Measurements from ENCODE around the gene CDH4. TPM values are rescaled to one million over a fixed set of nuclear protein-coding genes. Genes with fewer than 3 reads are reported as not detected.

The CDH4 gene
- total and polyA plus RNA-seq, 11 donors, result 0.04 to 0.54 (median 0.08) TPM; not detected in 1

GRCh38 chr20:61360940-61361339 lies 108.9 kb downstream of the CDH4 start:
- Histone ChIP-seq H3K9me3 (no peaks in the 10 kb centered on the region), H3K4me1 (no peaks in the 10 kb centered on the region), H3K27ac (no peak overlapping the region), H3K27me3 (peaks cover 0 to 25% (median 0%) of the 10 kb centered on the region in 9 donors), H3K4me3 (no peak overlapping the region), H3K36me3 (no peaks in the 10 kb centered on the region)
- WGBS, 4 donors, result 63 to 80% (median 74%) methylated on average over 8 of the region's 8 CpGs
- ATAC-seq (no peak), DNase-seq (no peak)
- TF ChIP-seq POLR2A (IDR thresholded peaks at IDR 0.05) (no peak), CTCF (IDR thresholded peaks at IDR 0.05) (no peak)
- intact Hi-C loops (cut with DNase I), result no loop called here

- intact Hi-C loops (cut with DNase I), result no loop called here
- no peak overlapping the region for H3K4me3 ChIP-seq
- TF ChIP-seq CTCF (IDR thresholded peaks at IDR 0.05) (no peak), POLR2A (IDR thresholded peaks at IDR 0.05) (no peak)
- H3K9me3 ChIP-seq, result no peaks in the 10 kb centered on the region
- no peaks in the 10 kb centered on the region for H3K36me3 ChIP-seq
- 91 to 97% (median 93%) methylated on average over 7 to 14 of the region's 14 CpGs for WGBS, 4 donors
- ATAC-seq (no peak), DNase-seq (no peak)
- no peak overlapping the region for H3K27ac ChIP-seq
- peaks cover 0 to 25% (median 0%) of the 10 kb centered on the region in 9 donors for H3K27me3 ChIP-seq
- H3K4me1 ChIP-seq, result no peaks in the 10 kb centered on the region
Measured at GRCh38 chr20:61361501-61361900, 109.4 kb downstream of the CDH4 start.

GRCh38 chr20:61364147-61364546 lies 112.1 kb downstream of the CDH4 start:
- Histone ChIP-seq H3K36me3 (no peaks in the 10 kb centered on the region), H3K27me3 (peaks cover 0 to 12% (median 0%) of the 10 kb centered on the region in 9 donors), H3K27ac (no peak overlapping the region), H3K9me3 (no peaks in the 10 kb centered on the region), H3K4me3 (no peak overlapping the region), H3K4me1 (no peaks in the 10 kb centered on the region)
- no peak for DNase-seq
- 71 to 77% (median 73%) methylated on average over 4 to 5 of the region's 5 CpGs for WGBS, 4 donors
- no peak for ATAC-seq
- intact Hi-C loops (cut with DNase I), result no loop called here
- TF ChIP-seq POLR2A (IDR thresholded peaks at IDR 0.05) (no peak), CTCF (IDR thresholded peaks at IDR 0.05) (no peak)

GRCh38 chr20:61366914-61367313 lies 114.9 kb downstream of the CDH4 start:
- H3K27me3 ChIP-seq, result peaks cover 0 to 5% (median 0%) of the 10 kb centered on the region in 9 donors
- no peak overlapping the region for H3K4me3 ChIP-seq
- H3K27ac ChIP-seq, result no peak overlapping the region
- H3K36me3 ChIP-seq, result no peaks in the 10 kb centered on the region
- DNase-seq (no peak), ATAC-seq (no peak)
- TF ChIP-seq POLR2A (IDR thresholded peaks at IDR 0.05) (no peak), CTCF (IDR thresholded peaks at IDR 0.05) (no peak)
- 65 to 76% (median 72%) methylated on average over 11 of the region's 11 CpGs for WGBS, 4 donors
- no peaks in the 10 kb centered on the region for H3K4me1 ChIP-seq
- no peaks in the 10 kb centered on the region for H3K9me3 ChIP-seq
- intact Hi-C loops (cut with DNase I), result no loop called here
